ENCODE results near the gene CDCA5. TPM values are rescaled to one million over a fixed set of nuclear protein-coding genes. Genes with fewer than 3 reads are reported as not detected.
A peak's percentile ranks its signal among the peaks of the same experiment; 100 is the strongest.

Gene CDCA5
- 41.7 and 63.4 TPM in 2 replicates for total RNA-seq (2014; rRNA removed; shearing (Covaris generic); ENCODE audit: low replicate concordance)

- in situ Hi-C loops (cut with HindIII; ENCODE audit: low pct_unique_long_range_greater_than_20kb, low sequenced_read_pairs): no loop called here
- peak; percentile 90 for DNase-seq (ENCODE audit: low read depth)
Measured at GRCh38 chr11:65083834-65084597, at the start of gene CDCA5, which contains the start of gene ZFPL1. Gene CDCA5, minus strand, starts transcription at chr11:65084040. Its CDS starts 62 bp downstream, at chr11:65083978. Gene ZFPL1, plus strand, starts transcription at chr11:65084222. Its CDS starts 477 bp downstream, at chr11:65084699.

- in situ Hi-C loops (cut with HindIII; ENCODE audit: low pct_unique_long_range_greater_than_20kb, low sequenced_read_pairs): no loop called here
- DNase-seq (ENCODE audit: low read depth): no peak
Measured at GRCh38 chr11:65132988-65133700, 49.3 kb upstream of the CDCA5 start.

- in situ Hi-C loops (cut with HindIII; ENCODE audit: low pct_unique_long_range_greater_than_20kb, low sequenced_read_pairs): no loop called here
Measured at GRCh38 chr11:65132238-65132987, 48.6 kb upstream of the CDCA5 start.

GRCh38 chr11:65131895-65132237 lies 48.0 kb upstream of the CDCA5 start:
- in situ Hi-C loops (cut with HindIII; ENCODE audit: low pct_unique_long_range_greater_than_20kb, low sequenced_read_pairs): no loop called here
- DNase-seq (ENCODE audit: low read depth): no peak

More at GRCh38 chr11:65132238-65132987, 48.6 kb upstream of the CDCA5 start:
- no peak for DNase-seq (ENCODE audit: low read depth)

- DNase-seq (ENCODE audit: low read depth): no peak
- in situ Hi-C loops (cut with HindIII; ENCODE audit: low pct_unique_long_range_greater_than_20kb, low sequenced_read_pairs): no loop called here
Measured at GRCh38 chr11:65131417-65131776, 47.6 kb upstream of the CDCA5 start.

- DNase-seq (ENCODE audit: low read depth): no peak
- in situ Hi-C loops (cut with HindIII; ENCODE audit: low pct_unique_long_range_greater_than_20kb, low sequenced_read_pairs): no loop called here
Measured at GRCh38 chr11:65130631-65131416, 47.0 kb upstream of the CDCA5 start.

GRCh38 chr11:65129649-65130441 lies 46.0 kb upstream of the CDCA5 start:
- in situ Hi-C loops (cut with HindIII; ENCODE audit: low pct_unique_long_range_greater_than_20kb, low sequenced_read_pairs): no loop called here
- no peak for DNase-seq (ENCODE audit: low read depth)

- in situ Hi-C loops (cut with HindIII; ENCODE audit: low pct_unique_long_range_greater_than_20kb, low sequenced_read_pairs): no loop called here
- no peak for DNase-seq (ENCODE audit: low read depth)
Measured at GRCh38 chr11:65128182-65129145, 44.6 kb upstream of the CDCA5 start.

GRCh38 chr11:65127473-65128181 lies 43.8 kb upstream of the CDCA5 start:
- in situ Hi-C loops (cut with HindIII; ENCODE audit: low pct_unique_long_range_greater_than_20kb, low sequenced_read_pairs): no loop called here

GRCh38 chr11:65126624-65127274 lies 42.9 kb upstream of the CDCA5 start:
- in situ Hi-C loops (cut with HindIII; ENCODE audit: low pct_unique_long_range_greater_than_20kb, low sequenced_read_pairs): no loop called here

More at GRCh38 chr11:65127473-65128181, 43.8 kb upstream of the CDCA5 start:
- no peak for DNase-seq (ENCODE audit: low read depth)

GRCh38 chr11:65125197-65126056 lies 41.6 kb upstream of the CDCA5 start:
- in situ Hi-C loops (cut with HindIII; ENCODE audit: low pct_unique_long_range_greater_than_20kb, low sequenced_read_pairs): no loop called here
- DNase-seq (ENCODE audit: low read depth): no peak

More at GRCh38 chr11:65126624-65127274, 42.9 kb upstream of the CDCA5 start:
- no peak for DNase-seq (ENCODE audit: low read depth)

- in situ Hi-C loops (cut with HindIII; ENCODE audit: low pct_unique_long_range_greater_than_20kb, low sequenced_read_pairs): no loop called here
- DNase-seq (ENCODE audit: low read depth): no peak
Measured at GRCh38 chr11:65124480-65125196, 40.8 kb upstream of the CDCA5 start.

- in situ Hi-C loops (cut with HindIII; ENCODE audit: low pct_unique_long_range_greater_than_20kb, low sequenced_read_pairs): no loop called here
- peak; percentile 89 for DNase-seq (ENCODE audit: low read depth)
Measured at GRCh38 chr11:65121865-65122696, 38.2 kb upstream of the CDCA5 start, which contains the start of the genes FAU and MRPL49. Gene FAU, minus strand, starts transcription at chr11:65122134. Its CDS starts 321 bp downstream, at chr11:65121813. Gene MRPL49, plus strand, starts transcription at chr11:65122321. Its CDS starts 26 bp downstream, at chr11:65122347.
